Stimulated activated CD4-positive, alpha-beta T cell treated with anti-CD3 and anti-CD28 coated beads, Interleukin-1b, Interleukin-23, amount 100 ng/mL, for 1 hour (primary cell): Measurements from ENCODE around the gene RALGPS1.

Experiments
- DNase-seq, 2 donors: peaks; one replicate each; pipeline ENCODE4 v3.0.0-alpha.2; 2020; ENCODE audit warnings: low read depth in 2 of 2

RALGPS1 gene

DNA sequence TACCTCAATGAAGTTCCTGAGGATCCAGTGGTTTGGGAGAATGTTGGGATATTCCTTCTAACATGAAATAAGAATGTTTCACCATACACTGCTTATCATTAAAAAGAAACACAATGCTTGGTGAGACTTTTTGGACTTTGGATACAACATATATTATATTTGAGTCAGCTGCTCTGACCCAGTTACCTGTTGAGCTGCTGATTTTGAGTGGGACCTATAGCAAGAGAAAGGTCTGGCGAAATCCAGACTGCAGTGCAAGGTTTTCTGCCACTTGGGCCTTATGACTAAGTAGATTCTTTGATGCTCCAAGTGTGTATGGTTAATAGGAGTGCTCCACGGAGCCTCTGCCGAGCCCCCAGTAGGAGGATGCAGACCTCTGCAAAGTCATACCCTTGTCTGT is 10.0 kb upstream of the RALGPS1 start:
- no peak for DNase-seq

GRCh38 chr9:126906091-126906490 is 8.5 kb upstream of the RALGPS1 start:
- no peak for DNase-seq

DNA sequence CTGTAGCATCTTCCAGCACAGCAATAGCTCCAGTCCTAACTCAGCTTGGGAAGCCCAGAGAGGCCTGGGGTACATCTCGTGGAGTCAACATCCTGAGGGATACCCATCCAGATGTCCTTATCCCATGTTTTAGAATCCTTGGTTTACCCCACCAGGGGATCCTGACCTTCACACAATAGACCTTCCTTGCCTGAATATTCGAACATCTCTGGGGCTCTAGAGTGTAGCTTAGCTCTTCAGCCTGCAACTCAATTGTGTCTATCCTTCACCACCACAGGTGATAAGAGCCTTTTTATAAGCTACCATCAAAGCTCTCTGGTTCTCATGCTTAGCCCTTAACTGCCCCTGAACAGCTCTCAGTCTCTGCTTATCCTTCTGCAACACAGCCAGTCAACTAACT is 7.5 kb upstream of the RALGPS1 start:
- no peak for DNase-seq

DNA sequence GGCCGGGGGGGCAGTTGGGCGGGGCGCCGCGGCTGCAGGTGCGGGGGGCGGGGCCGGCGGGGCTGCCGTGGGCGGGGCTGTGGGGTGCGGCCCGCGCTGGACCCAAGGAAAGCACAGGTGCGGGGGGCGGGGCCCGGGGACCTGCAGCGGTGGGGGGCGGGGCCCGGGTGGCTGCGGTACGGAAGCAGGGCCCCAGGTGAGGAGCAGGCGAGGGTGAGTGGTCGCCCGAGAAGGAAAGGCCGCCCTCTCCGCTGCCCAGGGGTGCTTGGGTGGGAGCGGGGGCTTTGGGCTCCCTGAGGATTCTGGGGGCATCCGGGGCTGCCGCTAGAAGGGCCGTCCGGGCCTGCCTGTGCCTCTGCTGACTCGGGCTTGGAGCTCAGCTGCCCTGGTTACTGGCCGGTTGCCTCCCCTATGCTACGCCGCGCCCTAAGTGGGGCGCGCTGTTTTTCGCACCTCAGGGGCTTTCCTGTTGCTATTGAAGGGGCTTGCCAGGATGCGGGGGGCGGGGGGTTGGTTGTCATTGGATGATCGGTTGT is 767 bp downstream of the RALGPS1 start:
- DNase-seq = peak; percentile 4 to 8

DNA sequence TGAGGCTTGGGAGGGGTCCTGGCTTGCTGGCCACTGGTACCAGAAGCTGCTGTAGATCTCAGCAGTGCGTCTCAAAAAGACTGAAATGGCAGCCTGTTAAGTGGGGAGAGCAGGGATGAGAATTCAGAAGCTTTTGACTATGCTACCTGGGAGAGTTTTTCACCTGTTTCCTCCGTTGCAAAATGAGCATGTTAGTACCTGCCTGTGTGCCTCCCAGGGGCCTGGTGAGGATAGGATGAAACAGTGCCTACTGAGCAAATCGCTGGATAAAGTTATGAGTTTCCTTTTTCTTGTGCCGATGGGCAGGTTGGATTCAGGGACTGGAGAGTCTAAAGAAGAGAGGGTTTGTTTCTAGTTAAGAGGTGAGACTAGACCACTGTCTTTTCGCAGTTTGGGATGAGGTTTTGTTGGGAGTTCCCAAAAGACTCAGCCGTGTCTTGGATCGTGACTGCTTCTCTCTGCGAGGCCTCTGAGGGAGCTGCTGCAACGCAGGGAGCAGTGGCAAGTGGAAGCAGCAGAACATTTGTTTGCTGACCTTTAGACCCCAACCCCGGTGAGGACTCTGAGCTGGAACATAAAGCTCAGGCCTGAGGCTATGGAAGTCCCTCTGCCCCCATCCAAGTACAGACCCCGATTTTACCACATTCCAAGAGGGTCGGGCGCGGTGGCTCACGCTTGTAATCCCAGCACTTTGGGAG is 1.4 kb downstream of the RALGPS1 start:
- DNase-seq = no peak

- no peak for DNase-seq
These were observed 2.3 kb downstream of the RALGPS1 start for GRCh38 chr9:126916909-126917308.

- DNase-seq = no peak
These were observed 4.6 kb downstream of the RALGPS1 start for GRCh38 chr9:126919193-126919592.

- no peak for DNase-seq
These were observed 11.3 kb downstream of the RALGPS1 start for GRCh38 chr9:126925876-126926275.

DNA sequence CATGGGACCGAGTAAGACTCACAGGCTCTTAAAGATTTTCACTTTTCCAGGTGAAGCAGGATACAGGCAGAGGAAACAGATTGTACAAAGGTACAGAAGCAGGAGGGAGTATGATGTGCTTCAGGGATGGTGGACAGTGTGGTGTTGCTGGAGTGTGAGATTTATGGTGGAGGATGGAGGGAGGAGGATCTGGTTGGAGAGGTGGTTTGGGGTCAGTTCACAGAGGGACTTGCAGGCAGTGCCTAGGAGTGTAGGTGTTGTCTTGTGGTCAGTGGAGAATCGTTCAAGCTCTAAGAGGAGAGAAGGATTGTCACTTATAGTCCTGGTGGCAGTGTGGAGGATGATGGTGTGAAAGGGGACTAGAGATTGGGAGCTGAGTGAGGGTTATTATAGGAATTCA is 11.8 kb downstream of the RALGPS1 start:
- no peak for DNase-seq

GRCh38 chr9:126927419-126927818 is 12.8 kb downstream of the RALGPS1 start:
- DNase-seq = no peak

DNA sequence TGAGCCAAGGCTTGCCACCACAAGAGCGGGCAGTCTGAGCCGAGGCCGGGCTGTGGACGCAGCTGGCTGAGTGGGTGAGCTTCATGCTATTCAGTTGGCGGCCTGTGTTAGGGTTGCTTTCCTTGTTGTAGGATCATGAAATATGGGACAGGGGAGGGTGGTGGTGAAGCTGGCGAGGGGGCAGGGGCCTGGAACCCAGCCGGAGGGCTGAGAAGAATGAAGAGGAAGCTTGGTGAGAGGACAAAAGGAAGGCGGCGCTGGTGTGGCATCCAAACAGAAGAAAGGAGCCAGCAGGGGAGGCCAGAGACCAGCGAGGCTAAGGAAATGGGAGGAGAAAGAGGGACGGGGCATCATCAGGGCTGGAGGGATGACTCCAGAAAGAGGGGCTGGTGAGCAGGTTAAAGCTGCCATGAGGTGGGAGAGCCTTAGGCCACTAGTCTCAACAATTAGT is 18.3 kb downstream of the RALGPS1 start:
- DNase-seq = no peak

DNA sequence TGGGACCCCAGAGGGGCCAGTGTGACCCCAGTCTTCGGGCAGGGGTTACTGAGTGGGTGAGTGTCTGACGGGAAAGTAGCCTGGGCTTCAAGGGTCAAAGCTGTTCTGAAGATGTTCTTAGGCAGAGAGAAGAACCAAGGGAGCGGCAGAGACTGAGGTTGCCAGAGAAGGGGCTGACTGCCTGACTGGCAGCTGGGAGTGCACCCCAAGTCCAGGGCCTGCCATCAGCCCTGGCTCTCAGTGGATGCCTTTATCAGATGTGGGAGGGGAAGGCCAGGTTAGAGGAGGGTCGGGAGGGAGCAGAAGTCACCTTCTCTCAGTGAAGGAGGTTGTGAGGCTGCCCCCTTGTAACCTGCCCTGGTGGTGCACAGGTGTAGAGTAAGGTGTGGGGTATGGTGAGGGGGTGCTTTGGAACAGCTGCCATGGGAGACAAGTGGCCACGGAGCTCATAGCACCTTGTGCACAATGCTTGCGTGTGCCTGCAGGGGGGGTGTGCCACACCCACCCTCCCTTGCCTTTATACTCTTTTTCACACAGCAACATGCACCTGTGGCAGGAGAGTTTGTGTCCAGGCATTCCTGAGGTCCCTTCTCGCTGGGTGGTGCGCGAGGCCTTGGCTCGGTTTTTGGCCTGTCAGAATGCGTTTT is 18.9 kb downstream of the RALGPS1 start:
- DNase-seq = no peak

GRCh38 chr9:126934441-126934840 is 19.9 kb downstream of the RALGPS1 start:
- no peak for DNase-seq

- DNase-seq = no peak
These were observed 21.0 kb downstream of the RALGPS1 start for GRCh38 chr9:126935630-126936029.

DNA sequence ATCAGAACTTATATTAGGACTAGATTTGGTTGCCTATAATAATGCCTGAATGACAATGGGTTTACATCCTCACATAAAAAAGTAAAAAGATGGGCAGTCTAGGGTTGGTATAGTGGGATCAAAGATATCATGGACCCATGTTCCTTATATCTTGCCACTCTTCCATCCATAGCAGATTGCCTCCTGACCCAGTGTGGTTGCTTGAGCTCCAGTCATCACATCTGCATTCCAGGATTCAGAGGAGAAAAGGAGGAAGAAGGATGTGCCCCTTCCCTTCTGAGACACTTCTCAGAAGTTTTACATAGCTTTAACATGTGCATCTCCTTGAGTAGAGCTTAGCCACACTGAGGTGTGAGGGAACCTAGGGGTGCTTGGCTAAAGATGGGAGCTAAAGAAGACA is 22.9 kb downstream of the RALGPS1 start:
- DNase-seq = no peak

DNA sequence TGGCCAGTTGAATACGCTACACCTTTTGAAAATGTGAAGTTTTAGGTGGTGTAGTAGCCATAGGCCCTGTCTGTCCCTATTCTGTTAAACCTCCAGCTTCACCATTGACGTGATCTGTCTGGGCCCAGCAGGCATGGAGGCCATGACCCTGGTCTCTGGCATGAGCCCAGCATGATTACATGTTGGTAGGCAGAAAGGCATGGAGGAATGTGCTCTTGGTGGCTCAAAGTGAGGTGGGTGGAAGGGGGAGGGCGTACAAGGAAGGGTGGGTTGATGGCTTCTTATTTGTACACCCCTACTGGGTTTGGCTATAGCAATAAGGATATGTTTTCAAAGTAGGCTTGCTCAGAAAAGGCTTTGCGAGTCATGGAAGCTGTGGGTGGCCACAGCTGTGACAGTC is 23.7 kb downstream of the RALGPS1 start:
- no peak for DNase-seq

- DNase-seq = no peak
These were observed 25.2 kb downstream of the RALGPS1 start for GRCh38 chr9:126939821-126940221.

DNA sequence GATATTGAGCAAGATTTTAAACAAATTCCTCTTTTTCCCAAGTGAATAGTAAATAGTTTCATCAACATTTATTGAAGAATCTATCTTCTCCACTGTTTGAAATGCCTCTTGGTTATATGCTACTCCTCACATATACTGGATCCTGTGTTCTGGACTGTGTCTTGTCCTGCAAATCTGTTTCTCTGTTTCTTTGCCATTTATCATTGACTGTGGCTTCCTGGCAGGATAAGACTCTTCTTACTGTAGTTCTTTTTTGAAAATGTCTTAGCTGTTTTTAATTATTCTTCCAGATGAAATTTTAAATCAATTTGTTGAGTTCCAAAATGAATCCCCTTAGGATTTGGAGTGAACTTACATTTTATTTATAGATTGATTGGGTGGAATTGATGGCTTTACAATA is 27.8 kb downstream of the RALGPS1 start:
- DNase-seq = no peak

DNA sequence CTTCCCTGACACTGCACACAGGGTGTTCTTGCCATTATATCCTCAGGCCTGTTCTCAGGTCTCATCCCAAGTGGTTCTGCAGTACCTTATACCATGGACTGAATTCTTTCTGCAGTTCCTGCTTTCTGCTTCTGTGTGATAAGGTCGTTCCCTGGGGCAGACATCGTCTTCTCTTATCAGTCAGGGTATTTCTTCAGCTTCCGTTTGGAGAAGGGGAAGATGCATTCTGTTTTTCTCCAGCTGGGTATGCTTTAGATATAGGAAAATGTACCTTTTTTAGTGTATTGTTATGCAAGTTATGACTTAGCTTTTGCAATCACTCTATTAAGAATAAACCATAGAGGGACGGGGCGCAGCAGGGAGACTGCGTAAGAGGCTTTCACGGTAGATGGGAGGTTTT is 31.1 kb downstream of the RALGPS1 start:
- no peak for DNase-seq

DNA sequence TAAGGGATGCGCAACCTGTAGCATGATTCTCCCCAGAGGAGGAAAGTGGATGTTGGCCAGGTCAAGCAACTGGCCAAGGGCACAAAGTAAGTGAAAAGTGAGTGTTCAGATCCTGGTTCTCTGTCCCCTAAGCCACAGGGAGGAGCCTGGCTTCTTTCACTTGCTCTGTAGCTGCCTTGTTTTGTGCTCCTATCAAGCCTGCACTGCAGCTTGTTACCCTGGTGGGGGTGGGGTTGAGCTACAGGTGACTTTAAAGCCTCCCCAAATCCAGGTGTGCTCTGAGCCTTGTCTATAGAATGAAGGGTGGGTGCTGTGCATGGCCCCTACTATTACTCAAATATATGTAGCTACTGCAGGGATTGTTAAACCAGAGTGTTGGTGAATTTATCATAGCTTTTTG is 32.9 kb downstream of the RALGPS1 start:
- no peak for DNase-seq

GRCh38 chr9:126952205-126952977 is 37.8 kb downstream of the RALGPS1 start:
- no peak for DNase-seq

DNA sequence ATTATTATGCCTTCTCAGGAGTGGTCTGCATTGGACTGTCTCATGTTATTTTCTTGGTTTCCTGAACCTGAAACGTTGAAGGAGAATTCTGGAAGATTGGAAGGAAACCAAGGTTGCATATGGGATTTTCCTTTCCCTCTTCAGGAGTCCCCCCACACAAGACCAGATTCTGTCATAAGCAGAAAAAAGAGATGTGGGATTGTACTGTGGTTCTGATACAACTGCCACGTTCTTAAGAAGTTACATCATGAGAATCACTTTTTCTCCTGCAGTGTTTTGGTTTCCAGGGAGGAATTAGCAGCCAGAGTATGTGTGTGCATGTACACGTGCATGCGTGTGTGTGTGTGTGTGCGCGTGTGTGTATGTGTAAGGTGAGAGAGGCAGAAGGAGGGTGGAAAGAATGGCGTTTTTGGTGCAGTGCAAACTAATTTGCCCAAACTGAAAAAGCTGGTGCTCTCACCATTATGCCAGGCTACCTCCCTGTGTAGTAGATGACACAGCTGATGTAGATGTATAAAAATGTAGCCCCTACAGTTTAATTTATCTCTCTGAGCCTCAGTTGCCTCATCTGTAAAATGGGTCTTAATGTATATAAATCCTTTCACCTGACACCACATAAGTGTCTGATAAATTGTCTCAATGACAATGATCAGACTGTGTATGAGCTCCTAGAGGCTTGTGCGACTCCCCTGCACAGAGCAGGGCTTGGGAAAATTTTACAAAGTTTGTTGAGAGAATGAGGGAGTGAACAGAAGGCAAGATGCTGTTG is 38.6 kb downstream of the RALGPS1 start:
- DNase-seq = no peak
